H9 (cell line): ENCODE results near the gene SDR42E2. TPM values are rescaled to one million over a fixed set of nuclear protein-coding genes. Genes with fewer than 3 reads are reported as not detected.

Source experiments
- DNase-seq: peaks from one replicate; pipeline ENCODE4 v3.0.0-alpha.2; 2017
- H2AFZ ChIP-seq: one replicate; pipeline ENCODE4 v1.6.1; 2013; ENCODE audit warnings: mild to moderate bottlenecking, low read length, control low read depth, moderate library complexity
- H2AK5ac ChIP-seq: 2 replicates; pipeline ENCODE4 v1.6.1; 2013; ENCODE audit warnings: low read length, control low read depth, mixed read lengths; ENCODE audit not compliant: insufficient read length
- H2BK120ac ChIP-seq: one replicate; pipeline ENCODE4 v1.6.1; 2013; ENCODE audit warnings: low read depth, mild to moderate bottlenecking, low read length, control low read depth, inconsistent platforms; ENCODE audit not compliant: poor library complexity, severe bottlenecking
- H2BK12ac ChIP-seq: 2 replicates; pipeline ENCODE4 v1.6.1; 2013; ENCODE audit warnings: low read length, control low read depth, mixed read lengths, low read depth; ENCODE audit not compliant: insufficient read length
- H2BK15ac ChIP-seq: 2 replicates; pipeline ENCODE4 v1.6.1; 2013; ENCODE audit warnings: low read depth, low read length, control low read depth
- H2BK20ac ChIP-seq: one replicate; pipeline ENCODE4 v1.6.1; 2013; ENCODE audit warnings: low read depth, mild to moderate bottlenecking, low read length, control low read depth, inconsistent platforms; ENCODE audit not compliant: poor library complexity, severe bottlenecking
- H2BK5ac ChIP-seq: 2 replicates; pipeline ENCODE4 v1.6.1; 2013; ENCODE audit warnings: low read length, control low read depth, mixed read lengths; ENCODE audit not compliant: insufficient read length
- H3K14ac ChIP-seq: 2 replicates; pipeline ENCODE4 v1.6.1; 2013; ENCODE audit warnings: low read length, control low read depth; ENCODE audit not compliant: insufficient read depth
- H3K18ac ChIP-seq: 2 replicates; pipeline ENCODE4 v1.6.1; 2013; ENCODE audit warnings: low read depth, mild to moderate bottlenecking, mixed read lengths, low read length, control low read depth; ENCODE audit not compliant: insufficient read length
- H3K23ac ChIP-seq: 2 replicates; pipeline ENCODE4 v1.6.1; 2013; ENCODE audit warnings: low read length, control low read depth, mixed read lengths, low read depth; ENCODE audit not compliant: insufficient read length
- H3K23me2 ChIP-seq: 2 replicates; pipeline ENCODE4 v1.6.1; 2013; ENCODE audit warnings: low read depth, mild to moderate bottlenecking, mixed read lengths, low read length, control low read depth; ENCODE audit not compliant: insufficient read length, poor library complexity, severe bottlenecking
- H3K27ac ChIP-seq: 2 replicates; pipeline ENCODE4 v1.5.1; 2013; ENCODE audit warnings: low read length, control low read depth, mixed read lengths, low read depth; ENCODE audit not compliant: insufficient read length
- H3K27me3 ChIP-seq: 2 replicates; pipeline ENCODE4 v1.6.1; 2013; ENCODE audit warnings: low read length, control low read depth, inconsistent platforms; ENCODE audit not compliant: insufficient read depth
- H3K4ac ChIP-seq: 2 replicates; pipeline ENCODE4 v1.6.1; 2013; ENCODE audit warnings: low read depth, mild to moderate bottlenecking, control low read depth, inconsistent platforms, low read length, moderate library complexity
- H3K4me1 ChIP-seq: 2 replicates; pipeline ENCODE4 v1.6.1; 2013; ENCODE audit warnings: low read length, control low read depth, inconsistent platforms; ENCODE audit not compliant: insufficient read depth
- H3K4me2 ChIP-seq: 2 replicates; pipeline ENCODE4 v1.6.1; 2013; ENCODE audit warnings: low read length, control low read depth, mixed read lengths; ENCODE audit not compliant: insufficient read length, insufficient read depth
- H3K56ac ChIP-seq: 2 replicates; pipeline ENCODE4 v1.6.1; 2013; ENCODE audit warnings: low read depth, mild to moderate bottlenecking, mixed read lengths, low read length, control low read depth; ENCODE audit not compliant: insufficient read length
- H3K79me1 ChIP-seq: 2 replicates; pipeline ENCODE4 v1.6.1; 2013; ENCODE audit warnings: low read depth, mild to moderate bottlenecking, moderate library complexity, low read length, control low read depth, inconsistent platforms; ENCODE audit not compliant: insufficient read depth, poor library complexity, severe bottlenecking
- H3K79me2 ChIP-seq: 2 replicates; pipeline ENCODE4 v1.6.1; 2013; ENCODE audit warnings: low read length, control low read depth, inconsistent platforms; ENCODE audit not compliant: insufficient read depth
- H3K9ac ChIP-seq: 2 replicates; pipeline ENCODE4 v1.6.1; 2013; ENCODE audit warnings: low read length, control low read depth, mixed read lengths; ENCODE audit not compliant: insufficient read length; ENCODE audit errors: extremely low read depth
- H3K9me3 ChIP-seq: one replicate; pipeline ENCODE4 v1.6.1; 2013; ENCODE audit warnings: low read depth, low read length, inconsistent platforms; ENCODE audit not compliant: control insufficient read depth
- H3T11ph ChIP-seq: one replicate; pipeline ENCODE4 v1.6.1; 2013; ENCODE audit warnings: mild to moderate bottlenecking, low read length, control low read depth, inconsistent platforms
- H4K20me1 ChIP-seq: one replicate; pipeline ENCODE4 v1.6.1; 2013; ENCODE audit not compliant: control insufficient read depth, insufficient read length, insufficient read depth
- H4K5ac ChIP-seq: 2 replicates; pipeline ENCODE4 v1.6.1; 2013; ENCODE audit warnings: low read depth, mild to moderate bottlenecking, mixed read lengths, low read length, control low read depth; ENCODE audit not compliant: insufficient read length
- H4K8ac ChIP-seq: replicated peaks from 2 replicates; pipeline ENCODE4 v1.6.1; 2013; ENCODE audit warnings: low read length, control low read depth, mixed read lengths, low read depth; ENCODE audit not compliant: insufficient read length
- H4K91ac ChIP-seq: 2 replicates; pipeline ENCODE4 v1.6.1; 2013; ENCODE audit warnings: low read depth, mild to moderate bottlenecking, moderate library complexity, mixed read lengths, low read length, control low read depth; ENCODE audit not compliant: insufficient read length
- H3K27ac Mint-ChIP-seq, 3 experiments: 2 replicates in 2 of 3; 3 replicates in 1 of 3; pipeline ENCODE4 v1.8.0; 2020 to 2021; ENCODE audit warnings: mixed read lengths in 3 of 3, mild to moderate bottlenecking in 1 of 3, moderate library complexity in 1 of 3
- H3K27me3 Mint-ChIP-seq: 2 replicates; pipeline ENCODE4 v1.8.0; 2021; ENCODE audit warnings: low read depth, mild to moderate bottlenecking, moderate library complexity, mixed read lengths
- H3K36me3 Mint-ChIP-seq, 3 experiments: 2 replicates in 2 of 3; 3 replicates in 1 of 3; pipeline ENCODE4 v1.8.0; 2020 to 2021; ENCODE audit warnings: low read depth in 3 of 3, mixed read lengths in 3 of 3; ENCODE audit not compliant: insufficient read depth in 1 of 3
- H3K4me1 Mint-ChIP-seq, 2 experiments: 2 replicates each; pipeline ENCODE4 v1.8.0; 2020; ENCODE audit warnings: mixed read lengths in 2 of 2
- H3K4me3 Mint-ChIP-seq, 2 experiments: 2 replicates in 1 of 2; 3 replicates in 1 of 2; pipeline ENCODE4 v1.8.0; 2020 to 2021; ENCODE audit warnings: mild to moderate bottlenecking in 2 of 2, mixed read lengths in 2 of 2, moderate library complexity in 1 of 2
- H3K9me3 Mint-ChIP-seq, 2 experiments: 2 replicates in 1 of 2; 3 replicates in 1 of 2; pipeline ENCODE4 v1.8.0; 2020; ENCODE audit warnings: mild to moderate bottlenecking in 2 of 2, mixed read lengths in 2 of 2, moderate library complexity in 1 of 2
- CTCF ChIP-seq: fragments of 200-600 bp; sonication (generic); conservative IDR thresholded peaks from 3 replicates; pipeline ENCODE4 v1.8.0; 2021; ENCODE audit warnings: antibody characterized with exemption, mild to moderate bottlenecking
- WGBS: extraction: QIAGEN DNeasy Blood & Tissue Kit; methylation state at CpG from one replicate; pipeline ENCODE4 v1.1.7; 2013; ENCODE audit warnings: missing lambda C conversion rate, low lambda C conversion rate, mixed read lengths; ENCODE audit not compliant: insufficient read length; ENCODE audit errors: extremely low coverage; 5-methylcytosine and 5-hydroxymethylcytosine counted together
- total RNA-seq: library from RNA; stranded (reverse); gene quantifications from 2 replicates; pipeline ENCODE4 v1.2.1, GENCODE V29; 2021

SDR42E2 gene
- total RNA-seq, 1 experiment from 2014 or later = 0.09 TPM

GRCh38 chr16:22162656-22163009 lies 327 bp downstream of the SDR42E2 start:
- H3K4me1 Mint-ChIP-seq = peaks cover 0 to 2% of the 10 kb centered on the region in 2 experiments; a peak in 1 of 4 replicates
- no peaks in the 10 kb centered on the region; a peak in 2 of 5 replicates for H3K9me3 Mint-ChIP-seq
- no peak overlapping the region for H3K18ac ChIP-seq
- no peak overlapping the region for H3K27ac ChIP-seq
- H3K23me2 ChIP-seq = no peaks in the 10 kb centered on the region
- H3K23ac ChIP-seq = no peak overlapping the region
- no peak overlapping the region for H4K8ac ChIP-seq
- peaks cover 59% of the 10 kb centered on the region for H3K27me3 Mint-ChIP-seq
- 0 out of 2 replicates have a peak overlapping the region, but pooled peaks have one; percentile 71 for H3K14ac ChIP-seq
- no peak overlapping the region for H2AFZ ChIP-seq
- TF ChIP-seq CTCF = no peak
- DNase-seq = no peak
- no peak overlapping the region for H3K9ac ChIP-seq
- no peak overlapping the region for H3T11ph ChIP-seq
- H4K5ac ChIP-seq = no peak overlapping the region
- H3K27ac Mint-ChIP-seq = no peak overlapping the region
- no peaks in the 10 kb centered on the region for H4K20me1 ChIP-seq
- H3K79me2 ChIP-seq = no peaks in the 10 kb centered on the region
- peak overlapping the region; percentile 54 to 76 for H3K4me3 Mint-ChIP-seq
- no CpG with 5 or more reads among the region's 14 CpGs for WGBS
- H3K79me1 ChIP-seq = no peaks in the 10 kb centered on the region
- no peak overlapping the region for H2BK12ac ChIP-seq
- H3K4me1 ChIP-seq = no peaks in the 10 kb centered on the region
- H3K9me3 ChIP-seq = no peaks in the 10 kb centered on the region
- H2BK5ac ChIP-seq = no peak overlapping the region
- H2BK15ac ChIP-seq = no peak overlapping the region
- no peak overlapping the region for H2BK120ac ChIP-seq
- no peak overlapping the region for H2AK5ac ChIP-seq
- H3K56ac ChIP-seq = no peak overlapping the region
- no peak overlapping the region for H4K91ac ChIP-seq
- no peaks in the 10 kb centered on the region; the same call in 1 of the 2 replicates for H3K27me3 ChIP-seq
- no peak overlapping the region for H2BK20ac ChIP-seq
- no peak overlapping the region for H3K4ac ChIP-seq
- peaks cover 0 to 4% (median 0%) of the 10 kb centered on the region in 3 experiments; a peak in 3 of 7 replicates for H3K36me3 Mint-ChIP-seq
- peak overlapping the region; percentile 40 for H3K4me2 ChIP-seq
